Measurements from ENCODE around the gene RNF130.
A peak's percentile ranks its signal among the peaks of the same experiment; 100 is the strongest.

RNF130 gene

DNA sequence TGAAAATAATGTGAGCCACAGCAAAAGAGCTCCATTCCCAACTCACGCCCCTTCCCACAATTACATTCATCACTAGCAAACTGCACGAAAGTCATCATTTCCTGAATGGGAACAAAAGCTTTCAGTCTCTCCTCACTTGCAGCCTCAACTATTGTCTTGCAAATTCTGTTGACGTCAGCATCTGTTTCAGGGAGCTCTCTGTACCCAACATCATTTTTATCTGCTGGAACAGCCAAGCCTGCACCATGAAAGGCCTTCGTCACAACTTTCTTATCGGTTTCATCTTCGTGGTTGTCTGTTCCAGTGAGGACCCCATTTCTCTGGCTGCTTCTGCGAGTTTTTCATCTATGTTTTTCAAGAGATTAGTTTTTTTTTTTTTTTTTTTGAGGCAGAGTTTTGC lies 14.3 kb upstream of the RNF130 start:
- DNase-seq (ENCODE audit: low read depth): no peak

DNA sequence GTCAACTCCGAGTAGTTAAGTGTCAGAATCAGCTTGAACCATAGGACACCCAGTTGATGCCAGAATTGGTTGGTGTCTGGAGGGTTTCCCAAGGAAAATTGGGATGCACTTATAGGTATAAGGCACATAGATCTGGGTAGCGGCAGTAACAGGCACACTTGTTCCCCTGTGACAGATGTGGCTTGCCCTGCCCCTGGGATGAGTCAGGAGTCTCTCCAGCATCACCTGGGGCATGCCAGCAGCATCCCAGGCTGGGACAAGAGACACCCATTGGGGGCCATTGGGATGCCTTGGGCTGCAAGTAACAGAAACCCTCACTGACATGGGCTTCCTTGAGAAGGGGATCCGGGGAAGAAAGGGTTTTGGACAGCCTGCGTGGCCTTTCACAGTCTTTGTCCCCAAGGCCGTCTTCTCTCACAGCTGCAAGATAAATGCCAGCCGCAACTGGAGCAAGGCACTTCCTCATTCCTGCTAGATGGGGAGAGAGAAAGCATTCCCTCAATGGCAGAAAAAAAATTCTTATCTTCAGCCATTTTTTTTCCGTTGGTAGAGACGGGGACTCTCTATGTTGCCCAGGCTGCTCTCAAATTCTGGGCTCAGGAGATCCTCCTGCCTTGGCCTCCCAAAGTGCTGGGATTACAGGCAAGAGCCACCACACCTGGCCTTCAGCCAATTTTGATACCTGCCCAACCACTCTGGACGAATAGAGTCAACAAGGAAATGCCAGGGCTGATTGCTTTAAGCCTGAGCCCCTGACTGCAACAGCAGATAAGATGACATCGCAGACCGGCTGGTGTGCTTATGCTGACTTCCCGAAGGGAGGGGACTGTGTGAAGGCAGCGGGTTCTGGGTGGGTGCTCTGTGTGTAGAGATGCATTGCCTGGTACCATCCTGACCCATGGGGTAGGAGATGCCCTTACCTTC lies 13.3 kb upstream of the RNF130 start:
- DNase-seq (ENCODE audit: low read depth): no peak

- DNase-seq (ENCODE audit: low read depth): no peak
These were observed 12.0 kb upstream of the RNF130 start for GRCh38 chr5:180083529-180084060.

DNA sequence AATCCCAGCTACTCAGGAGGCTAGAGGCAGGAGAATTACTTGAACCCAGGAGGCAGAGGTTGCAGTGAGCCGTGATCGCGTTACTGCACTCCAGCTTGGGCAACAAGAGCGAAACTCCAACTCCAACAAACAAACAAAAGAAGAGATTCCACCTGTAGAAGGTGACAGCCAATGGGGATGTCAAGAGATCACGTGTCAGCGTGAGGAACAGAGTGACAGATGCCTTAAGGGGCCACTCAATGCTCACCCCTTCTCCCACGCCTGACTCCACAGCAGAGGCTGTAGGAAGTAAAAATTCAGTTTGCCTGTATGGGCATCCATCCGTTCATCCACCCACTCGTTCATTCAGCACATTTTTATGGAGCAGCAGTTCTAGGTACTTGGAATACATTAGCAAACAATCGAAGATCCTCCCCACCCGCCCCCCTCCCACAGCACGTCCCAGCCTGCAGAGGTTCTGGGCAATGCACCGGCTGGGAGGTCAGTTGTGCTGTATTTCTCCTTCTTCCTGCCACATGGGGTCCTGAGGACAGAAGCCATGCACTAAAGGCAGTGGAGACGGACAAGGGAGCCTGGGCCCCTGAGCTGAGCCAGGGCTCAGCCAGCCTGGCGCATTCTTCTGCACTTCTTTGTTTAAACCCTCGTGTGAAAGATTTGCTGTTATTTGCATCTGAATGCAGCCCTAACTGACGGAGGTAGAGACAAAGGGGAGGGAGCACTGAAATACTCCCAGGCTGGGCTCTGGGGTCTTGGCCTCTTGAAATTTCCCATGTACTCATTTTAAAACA lies 11.3 kb upstream of the RNF130 start:
- no peak for DNase-seq (ENCODE audit: low read depth)

- DNase-seq (ENCODE audit: low read depth): no peak
These were observed 9.9 kb upstream of the RNF130 start for GRCh38 chr5:180081481-180081880.

DNA sequence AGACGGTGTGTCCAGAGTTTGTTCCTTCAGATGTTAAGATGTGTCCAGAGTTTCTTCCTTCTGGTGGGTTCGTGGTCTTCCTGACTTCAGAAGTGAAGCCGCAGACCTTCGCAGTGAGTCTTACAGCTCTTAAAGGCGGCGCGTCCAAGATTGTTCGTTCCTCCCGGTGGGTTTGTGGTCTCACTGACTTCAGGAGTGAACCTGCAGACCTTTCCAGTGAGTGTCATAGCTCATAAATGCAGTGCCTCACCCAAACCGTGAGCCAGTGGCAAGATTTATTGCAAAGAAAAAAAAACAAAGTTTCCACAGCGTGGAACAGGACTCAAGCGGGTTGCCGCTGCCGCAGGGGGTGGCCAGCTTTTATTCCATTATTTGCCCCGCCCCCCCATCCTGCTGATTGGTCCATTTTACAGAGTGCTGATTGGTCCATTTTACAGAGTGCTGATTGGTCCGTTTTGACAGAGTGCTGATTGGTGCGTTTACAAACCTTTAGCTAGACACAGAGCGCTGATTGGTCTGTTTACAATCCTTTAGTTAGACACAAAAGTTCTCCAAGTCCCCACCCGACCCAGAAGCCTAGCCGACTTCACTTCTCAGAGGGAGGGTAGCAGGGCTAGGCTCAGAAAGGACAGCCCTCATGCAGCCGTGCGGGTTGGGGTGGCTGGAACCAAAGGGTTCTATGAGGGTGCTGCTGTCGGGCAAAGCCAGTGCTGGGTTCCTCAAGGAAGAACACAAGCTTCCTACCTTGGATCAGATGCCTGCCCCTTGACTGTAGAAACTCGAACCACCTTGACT lies 9.1 kb upstream of the RNF130 start:
- no peak for DNase-seq (ENCODE audit: low read depth)

- DNase-seq (ENCODE audit: low read depth): no peak
These were observed 8.3 kb upstream of the RNF130 start for GRCh38 chr5:180079702-180080466.

DNA sequence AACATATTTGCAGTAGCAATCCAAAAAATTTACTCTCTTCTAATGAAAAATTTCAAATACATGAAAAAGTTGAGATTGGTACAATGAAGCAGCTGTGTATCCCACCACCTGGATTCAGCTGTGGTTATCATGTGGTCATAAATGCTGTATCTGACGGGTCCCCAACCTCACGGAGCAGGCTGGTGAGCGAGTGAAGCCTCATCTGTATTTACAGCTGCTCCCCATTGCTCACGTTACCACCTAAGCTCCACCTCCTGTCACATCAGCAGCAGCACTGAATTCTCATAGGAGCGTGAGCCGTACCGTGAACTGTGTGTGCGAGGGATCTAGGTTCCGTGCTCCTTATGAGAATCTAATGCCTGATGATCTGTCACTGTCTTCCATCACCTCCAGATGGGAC lies 6.8 kb upstream of the RNF130 start:
- no peak for DNase-seq (ENCODE audit: low read depth)

DNA sequence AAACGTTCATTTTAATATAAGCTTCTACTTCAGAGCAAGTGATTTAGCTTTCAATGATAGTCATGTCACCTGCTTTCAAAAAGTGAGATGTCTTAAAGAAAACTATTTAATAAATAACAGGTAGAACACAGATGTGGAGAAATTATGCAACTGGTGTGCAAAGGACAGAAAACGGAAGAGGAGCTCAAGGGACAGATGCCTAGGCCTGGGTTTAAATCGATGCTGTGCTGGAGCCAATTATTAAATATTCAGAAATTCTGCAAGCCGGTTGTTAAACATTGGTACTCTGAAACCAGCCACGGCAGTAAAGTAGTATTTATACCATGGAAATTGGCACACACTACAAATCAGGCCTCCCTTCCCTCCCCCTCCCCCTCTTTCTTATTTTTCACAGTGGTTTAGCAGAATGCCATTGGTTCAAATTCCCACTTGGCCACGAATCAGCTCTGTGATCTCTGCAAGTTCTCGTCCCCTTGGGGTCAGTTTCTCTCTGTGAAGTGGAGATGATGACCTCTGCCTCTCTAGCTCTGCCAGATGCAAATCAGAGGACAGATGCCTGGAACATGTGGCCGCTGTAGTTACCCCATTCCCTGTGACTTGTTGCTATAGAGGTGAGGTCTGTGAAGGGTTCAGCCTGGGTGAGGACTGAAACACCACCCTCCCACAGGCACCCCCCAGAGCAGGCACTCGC lies 6.2 kb upstream of the RNF130 start:
- no peak for DNase-seq (ENCODE audit: low read depth)

GRCh38 chr5:180075703-180076102 lies 4.1 kb upstream of the RNF130 start:
- no peak for DNase-seq (ENCODE audit: low read depth)

- DNase-seq (ENCODE audit: low read depth): no peak
These were observed 2.9 kb upstream of the RNF130 start for GRCh38 chr5:180074462-180074861.

GRCh38 chr5:180072556-180072955 lies 997 bp upstream of the RNF130 start:
- DNase-seq (ENCODE audit: low read depth): no peak

DNA sequence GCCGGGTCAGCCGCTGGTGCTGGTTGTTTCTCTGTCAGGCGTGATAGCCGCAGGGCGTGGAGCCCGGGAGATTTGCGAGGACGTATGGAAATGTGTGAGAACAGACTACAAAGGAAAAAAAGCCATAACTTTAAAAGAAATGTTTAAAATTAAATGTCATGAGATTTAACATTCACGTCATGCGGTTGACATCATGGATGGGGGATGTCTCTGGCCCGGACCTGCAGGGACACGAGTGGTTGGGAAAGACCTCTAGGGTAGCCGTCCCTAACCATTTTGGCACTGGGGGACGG lies 643 bp upstream of the RNF130 start:
- DNase-seq (ENCODE audit: low read depth): no peak

DNA sequence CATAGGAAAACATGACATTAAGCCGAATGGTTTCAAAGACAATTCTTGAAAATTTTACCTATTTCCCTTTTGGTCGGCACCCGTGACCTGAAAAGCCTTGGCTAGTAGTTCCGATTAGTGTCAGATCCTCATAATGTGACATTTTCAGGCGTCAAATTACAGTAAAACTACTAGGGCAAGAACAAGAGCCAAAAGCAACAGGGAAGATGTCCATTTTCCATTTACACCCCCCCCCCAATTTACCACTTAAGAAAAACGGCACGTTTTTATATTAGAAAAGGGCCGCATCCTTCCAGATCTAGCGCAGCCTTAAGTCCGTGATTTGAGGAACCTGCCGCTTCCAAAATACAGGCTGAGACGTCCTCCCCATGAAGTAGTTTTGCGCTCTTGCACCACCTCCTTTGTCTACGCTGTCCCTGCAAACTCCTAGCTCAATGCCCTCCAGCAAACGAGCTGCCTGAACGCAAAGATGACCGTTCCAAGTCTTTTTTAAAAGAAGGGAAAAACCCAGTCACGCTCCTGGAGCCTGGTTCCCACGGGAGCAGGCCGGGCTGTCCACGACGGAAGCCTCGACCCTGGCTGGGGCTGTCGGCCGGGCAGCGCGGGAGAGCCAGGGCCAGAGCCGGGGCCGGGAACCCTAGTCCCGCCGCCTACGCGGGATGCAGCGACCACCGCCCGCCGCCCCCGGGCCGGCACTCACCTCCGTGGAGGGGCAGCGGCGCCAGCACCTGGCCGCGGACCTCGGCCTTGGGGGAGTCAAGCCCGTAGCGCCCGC lies 616 bp downstream of the RNF130 start:
- DNase-seq (ENCODE audit: low read depth): peak; percentile 47

DNA sequence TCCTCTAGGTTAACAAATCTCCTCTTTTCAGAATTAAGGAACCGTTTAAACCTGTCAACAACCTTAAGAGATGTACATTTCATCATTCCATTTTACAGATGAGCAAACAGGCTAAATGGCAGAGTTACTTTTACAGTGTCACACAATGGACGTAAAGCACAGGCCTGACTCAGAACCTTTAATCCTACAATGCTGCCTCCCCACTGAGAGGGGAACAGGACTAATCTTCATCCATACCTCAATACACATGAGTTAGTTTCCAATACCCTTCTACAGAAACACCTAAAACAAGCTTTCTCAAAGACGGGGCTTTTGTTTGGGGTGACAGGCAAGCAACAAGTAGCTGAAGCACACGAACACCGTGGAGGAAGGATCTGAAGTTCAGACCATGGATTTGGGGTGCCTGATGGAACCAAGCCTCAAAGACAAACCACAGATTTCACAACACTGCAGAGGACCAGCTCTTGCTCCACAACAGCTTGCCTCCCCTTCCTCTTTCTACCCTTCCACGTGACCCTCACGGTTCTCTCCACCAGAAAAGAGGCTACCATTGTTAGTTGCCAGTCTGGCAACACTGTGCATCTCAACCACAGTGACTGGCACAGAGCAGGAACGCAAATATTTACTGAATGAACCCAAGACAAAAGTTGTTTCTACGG lies 1.8 kb downstream of the RNF130 start:
- DNase-seq (ENCODE audit: low read depth): no peak

DNA sequence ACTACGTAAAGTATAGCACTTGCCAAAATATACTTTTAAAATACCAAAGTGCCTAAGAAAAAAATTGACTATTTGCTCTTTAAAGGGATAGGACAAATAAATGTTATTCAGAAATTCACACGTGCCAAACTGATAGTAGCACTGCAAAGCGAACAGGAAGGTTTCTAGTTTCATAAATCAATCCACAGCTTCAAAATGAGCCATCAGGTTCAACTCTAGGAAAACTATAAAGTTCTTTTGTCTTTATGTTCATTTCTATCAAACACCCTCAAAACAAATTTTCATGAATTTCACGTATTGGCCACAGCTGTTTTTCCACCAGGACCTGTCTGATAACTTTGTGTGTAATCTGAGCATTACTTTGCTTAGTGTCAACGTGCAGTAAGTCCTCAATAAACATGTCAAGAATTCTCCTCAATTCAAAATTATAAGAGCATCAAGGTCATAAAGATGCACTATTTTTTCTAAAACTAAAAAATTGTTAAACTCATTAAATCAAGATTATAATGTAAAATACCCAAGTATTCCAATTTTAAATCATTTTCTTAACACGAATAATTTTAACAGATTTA lies 3.0 kb downstream of the RNF130 start:
- no peak for DNase-seq (ENCODE audit: low read depth)

GRCh38 chr5:180067986-180068385 lies 3.6 kb downstream of the RNF130 start:
- no peak for DNase-seq (ENCODE audit: low read depth)

GRCh38 chr5:180060192-180060591 lies 11.4 kb downstream of the RNF130 start:
- no peak for DNase-seq (ENCODE audit: low read depth)

GRCh38 chr5:180059326-180059725 lies 12.2 kb downstream of the RNF130 start:
- DNase-seq (ENCODE audit: low read depth): no peak

All from fibroblast of gingiva (primary cell).